Liver (tissue), 3 donors: ENCODE data around the gene LIMS1.

Source experiments
- CTCF ChIP-seq: fragments of 150-350 bp; IDR thresholded peaks from 2 replicates; pipeline ENCODE4 v1.5.1; 2017; ENCODE audit warnings: improper control_type of control experiment, low read depth, low read length; ENCODE audit not compliant: missing input control
- RAD21 ChIP-seq, 2 donors: IDR thresholded peaks; 2 replicates each; pipeline ENCODE4 v1.6.1; 2016; ENCODE audit warnings: antibody characterized with exemption in 2 of 2, mild to moderate bottlenecking in 2 of 2
- REST ChIP-seq: IDR thresholded peaks from 2 replicates; pipeline ENCODE4 v1.6.1; 2016; ENCODE audit warnings: antibody characterized with exemption, mild to moderate bottlenecking
- SP1 ChIP-seq: IDR thresholded peaks from 2 replicates; pipeline ENCODE4 v1.6.1; 2018; ENCODE audit warnings: antibody characterized with exemption, mild to moderate bottlenecking
- TAF1 ChIP-seq: conservative IDR thresholded peaks from 2 replicates; pipeline ENCODE4 v1.6.1; 2016; ENCODE audit warnings: antibody characterized with exemption, mild to moderate bottlenecking
- TF ChIP-seq, protein P1 (sequence below): IDR thresholded peaks from 2 replicates; pipeline ENCODE4 v1.6.1; 2016; ENCODE audit warnings: antibody characterized with exemption
- TF ChIP-seq, protein P2 (sequence below): IDR thresholded peaks from 2 replicates; pipeline ENCODE4 v1.6.1; 2016; ENCODE audit warnings: antibody characterized with exemption
- donor health status: healthy.
- donor health status: healthy.

DNA sequence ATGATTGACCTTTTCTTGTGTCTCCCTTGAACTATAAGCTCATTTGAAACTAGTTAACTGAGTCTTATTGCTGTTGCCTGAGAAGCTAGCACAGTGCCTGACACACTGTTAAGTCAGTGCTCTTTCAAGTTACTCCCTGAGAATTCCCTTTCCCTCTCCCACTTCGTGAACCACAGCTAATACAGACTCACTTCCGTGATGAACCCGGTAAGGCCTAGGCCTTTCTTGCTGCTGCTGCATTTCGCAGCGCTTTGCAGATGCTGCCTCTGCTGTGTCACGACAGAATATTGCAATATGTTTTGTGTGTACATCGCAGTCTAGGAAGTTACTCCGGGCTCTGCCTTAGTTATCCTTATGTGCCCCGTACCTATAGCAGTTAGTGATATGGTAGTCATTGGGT, 42.8 kb downstream of the LIMS1 start:
- TF ChIP-seq REST (no peak), CTCF (no peak), TAF1 (no peak), SP1 (no peak), RAD21 (IDR thresholded peaks at IDR 0.05) (no peak)
- TF ChIP-seq, protein P1, sequence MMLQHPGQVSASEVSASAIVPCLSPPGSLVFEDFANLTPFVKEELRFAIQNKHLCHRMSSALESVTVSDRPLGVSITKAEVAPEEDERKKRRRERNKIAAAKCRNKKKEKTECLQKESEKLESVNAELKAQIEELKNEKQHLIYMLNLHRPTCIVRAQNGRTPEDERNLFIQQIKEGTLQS: no peak
- TF ChIP-seq, protein P2, sequence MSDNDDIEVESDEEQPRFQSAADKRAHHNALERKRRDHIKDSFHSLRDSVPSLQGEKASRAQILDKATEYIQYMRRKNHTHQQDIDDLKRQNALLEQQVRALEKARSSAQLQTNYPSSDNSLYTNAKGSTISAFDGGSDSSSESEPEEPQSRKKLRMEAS: no peak
